ENCODE data around the gene CFTR. TPM values are rescaled to one million over a fixed set of nuclear protein-coding genes. Genes with fewer than 3 reads are reported as not detected.

The CFTR gene
- total and polyA plus RNA-seq, 5 experiments from 2014 or later: not detected

- POLR2A ChIA-PET: no interaction called here
- Mint-ChIP-seq H3K4me1 (no peaks in the 10 kb centered on the region), H3K36me3 (no peaks in the 10 kb centered on the region), H3K4me3 (no peak overlapping the region), H3K27me3 (peaks cover 0 to 3% (median 0%) of the 10 kb centered on the region in 5 donors), H3K9me3 (peaks cover 0 to 2% (median 0%) of the 10 kb centered on the region in 9 donors), H3K27ac (no peak overlapping the region)
- ATAC-seq (no peak), DNase-seq (no peak)
Measured at GRCh38 chr7:117603627-117604026, 123.8 kb downstream of the CFTR start.

- Mint-ChIP-seq H3K36me3 (no peaks in the 10 kb centered on the region), H3K4me1 (no peaks in the 10 kb centered on the region), H3K4me3 (no peak overlapping the region), H3K27me3 (peaks cover 0 to 3% (median 0%) of the 10 kb centered on the region in 5 donors), H3K27ac (no peak overlapping the region), H3K9me3 (peaks cover 0 to 2% (median 0%) of the 10 kb centered on the region in 9 donors)
- DNase-seq (no peak), ATAC-seq (no peak)
- POLR2A ChIA-PET: no interaction called here
Measured at GRCh38 chr7:117605712-117606111, 125.9 kb downstream of the CFTR start.

- Mint-ChIP-seq H3K9me3 (peaks cover 0 to 2% (median 0%) of the 10 kb centered on the region in 9 donors), H3K4me3 (no peak overlapping the region), H3K27ac (no peak overlapping the region), H3K4me1 (no peaks in the 10 kb centered on the region), H3K36me3 (no peaks in the 10 kb centered on the region), H3K27me3 (peaks cover 0 to 3% (median 0%) of the 10 kb centered on the region in 5 donors)
- no peak for ATAC-seq
- POLR2A ChIA-PET: no interaction called here
- DNase-seq: no peak
Measured at GRCh38 chr7:117606132-117606531, 126.3 kb downstream of the CFTR start.

GRCh38 chr7:117610396-117610795 is 130.6 kb downstream of the CFTR start:
- Mint-ChIP-seq H3K9me3 (peaks cover 0 to 5% (median 0%) of the 10 kb centered on the region in 9 donors), H3K4me1 (no peaks in the 10 kb centered on the region)

GRCh38 chr7:117612637-117613036 is 132.8 kb downstream of the CFTR start:
- Mint-ChIP-seq H3K36me3 (no peaks in the 10 kb centered on the region), H3K4me1 (no peaks in the 10 kb centered on the region), H3K9me3 (peaks cover 0 to 5% (median 0%) of the 10 kb centered on the region in 9 donors), H3K27ac (no peak overlapping the region), H3K4me3 (no peak overlapping the region), H3K27me3 (peaks cover 0 to 2% (median under 1%) of the 10 kb centered on the region in 5 donors)
- ATAC-seq (no peak), DNase-seq (no peak)
- POLR2A ChIA-PET: no interaction called here

More at GRCh38 chr7:117610396-117610795, 130.6 kb downstream of the CFTR start:
- POLR2A ChIA-PET: no interaction called here
- Mint-ChIP-seq H3K27me3 (peaks cover 0 to 2% (median 0%) of the 10 kb centered on the region in 5 donors), H3K27ac (no peak overlapping the region), H3K4me3 (no peak overlapping the region), H3K36me3 (no peaks in the 10 kb centered on the region)
- no peak for DNase-seq
- no peak for ATAC-seq

- Mint-ChIP-seq H3K9me3 (peaks cover 0 to 5% (median 0%) of the 10 kb centered on the region in 9 donors), H3K4me1 (no peaks in the 10 kb centered on the region), H3K27ac (no peak overlapping the region), H3K27me3 (peaks cover 0 to 10% (median 0%) of the 10 kb centered on the region in 5 donors), H3K36me3 (no peaks in the 10 kb centered on the region), H3K4me3 (no peak overlapping the region)
- POLR2A ChIA-PET: no interaction called here
- no peak for ATAC-seq
- DNase-seq: no peak
Measured at GRCh38 chr7:117616694-117617093, 136.9 kb downstream of the CFTR start.

GRCh38 chr7:117619681-117620080 is 139.9 kb downstream of the CFTR start:
- peaks cover 0 to 4% (median 0%) of the 10 kb centered on the region in 9 donors for H3K9me3 Mint-ChIP-seq
- DNase-seq (no peak), ATAC-seq (no peak)
- no peak overlapping the region for H3K4me3 Mint-ChIP-seq
- no peaks in the 10 kb centered on the region for H3K4me1 Mint-ChIP-seq
- no peak overlapping the region for H3K27ac Mint-ChIP-seq
- POLR2A ChIA-PET: no interaction called here
- peaks cover 0 to 10% (median 0%) of the 10 kb centered on the region in 5 donors for H3K27me3 Mint-ChIP-seq
- H3K36me3 Mint-ChIP-seq: no peaks in the 10 kb centered on the region

- peaks cover 0 to 10% (median 0%) of the 10 kb centered on the region in 5 donors for H3K27me3 Mint-ChIP-seq
- POLR2A ChIA-PET: no interaction called here
- ATAC-seq (no peak), DNase-seq (no peak)
- no peak overlapping the region for H3K27ac Mint-ChIP-seq
- H3K4me3 Mint-ChIP-seq: no peak overlapping the region
- no peaks in the 10 kb centered on the region for H3K4me1 Mint-ChIP-seq
- no peaks in the 10 kb centered on the region for H3K36me3 Mint-ChIP-seq
- H3K9me3 Mint-ChIP-seq: peaks cover 0 to 7% (median 0%) of the 10 kb centered on the region in 9 donors
Measured at GRCh38 chr7:117621075-117621618, 141.3 kb downstream of the CFTR start.

GRCh38 chr7:117623606-117624005 is 143.8 kb downstream of the CFTR start:
- Mint-ChIP-seq H3K27ac (no peak overlapping the region), H3K4me1 (no peaks in the 10 kb centered on the region), H3K36me3 (no peaks in the 10 kb centered on the region), H3K9me3 (peaks cover 0 to 3% (median 0%) of the 10 kb centered on the region in 9 donors), H3K27me3 (peaks cover 0 to 4% (median 0%) of the 10 kb centered on the region in 5 donors), H3K4me3 (no peak overlapping the region)
- ATAC-seq (no peak), DNase-seq (no peak)
- POLR2A ChIA-PET: no interaction called here

- POLR2A ChIA-PET: no interaction called here
- Mint-ChIP-seq H3K9me3 (peaks cover 0 to 8% (median 0%) of the 10 kb centered on the region in 9 donors), H3K4me1 (no peaks in the 10 kb centered on the region), H3K27me3 (no peaks in the 10 kb centered on the region), H3K36me3 (no peaks in the 10 kb centered on the region), H3K4me3 (no peak overlapping the region), H3K27ac (no peak overlapping the region)
- ATAC-seq: no peak
- no peak for DNase-seq
Measured at GRCh38 chr7:117630501-117630900, 150.7 kb downstream of the CFTR start.

- Mint-ChIP-seq H3K4me1 (no peaks in the 10 kb centered on the region), H3K27ac (no peak overlapping the region), H3K9me3 (peaks cover 0 to 8% (median 0%) of the 10 kb centered on the region in 9 donors), H3K4me3 (no peak overlapping the region), H3K27me3 (no peaks in the 10 kb centered on the region), H3K36me3 (no peaks in the 10 kb centered on the region)
- POLR2A ChIA-PET: no interaction called here
- DNase-seq (no peak), ATAC-seq (no peak)
Measured at GRCh38 chr7:117630907-117631564, 151.2 kb downstream of the CFTR start.

GRCh38 chr7:117631652-117632051 is 151.8 kb downstream of the CFTR start:
- POLR2A ChIA-PET: no interaction called here
- Mint-ChIP-seq H3K4me1 (no peaks in the 10 kb centered on the region), H3K27me3 (no peaks in the 10 kb centered on the region), H3K36me3 (no peaks in the 10 kb centered on the region), H3K9me3 (peaks cover 0 to 8% (median 0%) of the 10 kb centered on the region in 9 donors), H3K27ac (no peak overlapping the region), H3K4me3 (no peak overlapping the region)
- ATAC-seq: no peak
- DNase-seq: no peak

- no peak for ATAC-seq
- H3K36me3 Mint-ChIP-seq: no peaks in the 10 kb centered on the region
- H3K4me1 Mint-ChIP-seq: no peaks in the 10 kb centered on the region
Measured at GRCh38 chr7:117637937-117638336, 158.1 kb downstream of the CFTR start.

More at GRCh38 chr7:117637937-117638336, 158.1 kb downstream of the CFTR start:
- H3K27me3 Mint-ChIP-seq: peaks cover 0 to 4% (median 0%) of the 10 kb centered on the region in 5 donors
- peaks cover 0 to 8% (median 0%) of the 10 kb centered on the region in 9 donors for H3K9me3 Mint-ChIP-seq
- DNase-seq: no peak
- no peak overlapping the region for H3K4me3 Mint-ChIP-seq
- POLR2A ChIA-PET: no interaction called here
- no peak overlapping the region for H3K27ac Mint-ChIP-seq
